Stimulated activated CD4-positive, alpha-beta T cell treated with anti-CD3 and anti-CD28 coated beads, Interleukin-1b, Interleukin-23, amount 100 ng/mL, for 24 hours (primary cell): ENCODE results near the gene SENP2.
"Not testable (repeated sequence)": the region's sequence is repeated elsewhere in the genome, so short reads cannot be mapped to it uniquely, and the experiment has no call there.

ENCODE experiments used
- DNase-seq, 4 experiments: peaks; one replicate each; pipeline ENCODE4 v3.0.0-alpha.2; 2020; ENCODE audit warnings: low read depth in 4 of 4, low spot score in 1 of 4

Gene SENP2

DNA sequence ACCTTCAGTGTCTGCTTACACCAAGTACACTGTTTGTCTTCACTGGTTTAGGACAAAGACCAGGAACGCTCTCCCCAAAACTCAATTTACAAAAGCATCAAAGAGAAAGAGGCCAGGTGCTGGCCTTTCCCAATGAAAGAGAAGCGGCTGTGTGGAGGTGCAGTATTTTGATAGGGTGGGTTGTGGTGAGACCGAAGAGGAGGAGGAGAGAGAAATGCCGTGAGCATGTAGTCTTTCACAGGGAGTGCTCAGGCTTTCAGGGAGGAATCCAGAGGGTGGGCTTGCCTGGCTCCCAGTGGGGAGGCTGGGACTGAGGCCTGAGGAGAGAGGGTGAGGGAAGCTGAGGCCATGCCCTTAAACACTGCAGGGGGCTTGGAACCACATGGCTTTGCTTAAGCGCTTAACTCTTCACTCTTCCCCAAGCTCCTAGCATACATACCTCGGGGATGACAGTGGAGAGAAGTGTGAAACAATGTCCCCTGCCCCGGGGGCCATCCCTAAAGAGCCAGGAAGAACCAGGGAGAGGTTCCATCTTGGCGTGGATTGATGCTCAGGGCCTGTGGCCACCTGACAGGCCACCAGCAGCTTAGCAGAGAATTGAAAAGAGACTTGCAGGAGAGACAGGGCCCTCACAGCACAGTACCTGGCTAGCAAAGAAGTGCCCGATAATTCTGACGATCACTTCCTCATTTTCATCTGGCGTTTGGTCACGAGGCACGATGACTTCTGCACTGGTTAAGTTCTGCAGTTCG, 60.5 kb downstream of the SENP2 start:
- DNase-seq = no peak

DNA sequence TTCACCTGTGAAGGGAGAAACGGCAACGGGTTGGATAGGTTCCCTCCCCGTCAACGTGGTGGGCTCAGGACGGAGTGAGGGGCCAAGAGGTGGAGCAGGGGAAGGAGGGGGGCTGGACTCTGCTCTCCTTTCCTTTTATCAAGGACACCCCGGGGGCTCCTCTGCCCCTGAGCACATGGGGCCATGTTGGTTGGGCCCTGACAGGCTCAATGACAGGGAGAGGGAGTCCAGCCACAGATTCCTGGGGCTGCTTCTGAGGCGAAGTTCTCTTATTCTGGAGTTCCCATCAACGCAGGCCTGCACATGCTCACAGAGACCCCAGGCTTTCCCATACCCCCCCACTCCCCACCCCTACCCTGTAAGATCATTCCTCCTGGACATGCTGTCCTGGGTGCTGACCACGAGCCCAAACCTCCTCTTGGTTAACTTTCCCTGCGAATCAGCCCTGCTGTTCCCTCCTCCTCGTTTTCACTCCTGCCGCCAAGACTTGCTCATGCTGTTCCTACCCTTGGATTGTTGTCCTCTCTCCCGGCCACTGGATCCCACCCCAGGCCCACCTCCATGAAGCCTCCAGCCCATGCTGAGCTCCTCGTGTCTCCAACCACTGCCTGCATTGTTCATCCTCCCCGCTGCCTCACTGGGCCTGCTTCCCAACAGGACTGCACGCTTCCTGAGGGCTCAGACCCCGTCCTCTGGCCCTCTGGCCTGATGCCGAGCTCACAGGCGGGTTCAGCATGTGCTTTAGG, 61.2 kb downstream of the SENP2 start:
- DNase-seq = no peak

GRCh38 chr3:185647880-185648210, 61.8 kb downstream of the SENP2 start:
- no peak for DNase-seq

GRCh38 chr3:185648396-185648795, 62.3 kb downstream of the SENP2 start:
- no peak for DNase-seq

DNA sequence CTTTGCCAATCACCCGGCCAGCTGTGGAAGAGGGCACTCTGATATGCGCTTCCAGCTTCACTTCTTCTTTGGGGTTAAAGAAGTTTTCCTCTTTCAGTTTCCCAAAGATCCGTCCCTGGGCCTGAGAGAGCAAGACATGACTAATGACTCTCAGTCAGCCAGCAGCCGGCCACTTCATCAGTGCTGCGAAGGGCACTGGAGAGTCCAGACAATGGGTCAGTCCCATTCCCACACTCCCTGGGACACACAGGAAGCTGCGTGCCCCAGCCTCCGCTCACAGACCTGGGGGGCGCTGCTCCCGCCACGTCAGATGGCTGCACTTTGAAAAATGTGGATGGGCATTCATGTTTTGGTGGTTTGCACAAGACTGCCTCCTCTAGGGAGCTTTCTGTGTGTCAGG, 63.3 kb downstream of the SENP2 start:
- DNase-seq = no peak

- DNase-seq = no peak
Measured at GRCh38 chr3:185651971-185652370, 65.9 kb downstream of the SENP2 start.

DNA sequence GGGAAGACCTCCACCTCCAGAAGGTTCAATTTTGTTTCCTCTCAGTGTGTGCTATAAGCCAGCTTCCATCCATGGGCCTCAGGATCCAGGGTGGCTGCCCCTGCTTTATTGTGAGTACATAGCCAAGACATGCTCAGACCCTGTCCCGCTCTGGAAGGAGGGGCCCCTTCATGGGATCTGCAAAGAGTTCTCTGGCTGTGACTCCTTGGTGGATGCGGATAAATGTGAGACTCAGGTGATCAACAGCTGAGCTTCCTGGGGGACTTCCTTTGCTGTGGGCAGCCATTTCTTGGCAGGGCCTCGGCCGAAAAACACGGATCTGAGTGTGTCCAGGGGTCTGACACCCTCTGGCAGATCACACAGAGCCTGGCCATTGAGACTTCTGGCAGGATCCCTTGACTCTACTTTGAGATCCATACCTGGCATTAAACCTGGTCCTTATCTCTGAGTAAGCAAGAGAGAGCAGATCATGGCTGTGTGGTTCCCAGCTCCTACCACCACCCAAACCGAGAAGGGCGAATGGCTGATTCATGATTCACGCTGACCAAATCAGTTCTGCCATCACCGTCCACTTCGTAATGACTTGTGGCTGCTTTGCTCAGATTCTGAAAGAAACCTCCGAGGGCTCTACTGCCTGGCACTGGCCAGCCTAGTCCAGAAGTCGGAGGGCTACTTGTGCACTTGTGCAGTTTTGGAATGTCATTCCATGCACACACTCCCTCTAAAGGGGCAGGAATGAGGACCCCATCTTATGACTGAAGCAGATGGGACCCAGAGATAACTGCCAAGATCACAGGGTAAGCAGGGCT, 68.1 kb downstream of the SENP2 start:
- no peak for DNase-seq

GRCh38 chr3:185654758-185655145, 68.7 kb downstream of the SENP2 start:
- no peak for DNase-seq

GRCh38 chr3:185655426-185656320, 69.6 kb downstream of the SENP2 start:
- no peak for DNase-seq

DNA sequence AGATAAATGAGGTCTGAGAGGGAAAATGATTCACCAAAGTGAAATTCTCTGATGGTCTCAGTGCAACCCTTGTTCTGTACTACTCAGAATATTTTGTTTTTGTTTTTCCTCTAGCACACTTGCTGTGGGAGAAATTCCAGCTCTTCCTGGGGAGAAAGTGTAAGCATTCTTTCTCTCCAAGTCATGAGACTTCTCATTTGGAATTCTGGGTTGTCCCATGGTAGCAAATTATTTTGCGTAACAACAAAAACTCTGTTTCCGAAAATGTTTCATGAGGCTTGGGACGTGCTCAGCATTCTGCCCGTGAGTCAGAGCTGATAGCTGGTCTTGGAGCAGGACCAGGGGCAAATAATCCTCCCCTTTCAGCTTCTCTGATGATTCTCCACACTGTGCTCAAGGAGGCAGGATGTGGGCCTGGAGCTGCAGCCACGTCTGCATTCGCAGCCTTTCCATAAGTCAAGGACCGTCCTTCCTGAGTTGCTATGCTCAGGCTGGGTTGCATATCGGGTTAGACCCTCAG, 70.3 kb downstream of the SENP2 start:
- no peak for DNase-seq

DNA sequence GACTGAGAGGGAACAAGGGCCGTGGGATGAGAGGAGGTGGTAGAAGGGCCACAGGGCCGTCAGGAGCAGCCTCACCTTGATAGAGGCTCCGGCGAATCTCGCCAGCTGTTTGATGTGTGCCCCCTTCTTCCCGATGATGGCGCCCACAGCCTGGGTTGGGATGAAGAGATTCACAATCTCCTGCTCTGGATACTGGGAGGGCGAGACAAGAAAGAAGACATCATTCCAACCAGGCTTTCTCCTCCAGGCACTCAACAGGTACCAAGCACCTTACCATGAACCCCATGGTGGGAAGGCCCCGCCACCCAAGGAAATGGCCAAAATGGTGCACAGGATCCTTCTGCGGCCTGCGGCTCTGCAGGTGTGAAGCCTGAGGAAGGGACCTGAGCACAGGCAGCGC, 71.1 kb downstream of the SENP2 start:
- no peak for DNase-seq

- DNase-seq = no peak
Measured at GRCh38 chr3:185657691-185658503, 71.8 kb downstream of the SENP2 start.

- no peak for DNase-seq
Measured at GRCh38 chr3:185658504-185658912, 72.4 kb downstream of the SENP2 start.

DNA sequence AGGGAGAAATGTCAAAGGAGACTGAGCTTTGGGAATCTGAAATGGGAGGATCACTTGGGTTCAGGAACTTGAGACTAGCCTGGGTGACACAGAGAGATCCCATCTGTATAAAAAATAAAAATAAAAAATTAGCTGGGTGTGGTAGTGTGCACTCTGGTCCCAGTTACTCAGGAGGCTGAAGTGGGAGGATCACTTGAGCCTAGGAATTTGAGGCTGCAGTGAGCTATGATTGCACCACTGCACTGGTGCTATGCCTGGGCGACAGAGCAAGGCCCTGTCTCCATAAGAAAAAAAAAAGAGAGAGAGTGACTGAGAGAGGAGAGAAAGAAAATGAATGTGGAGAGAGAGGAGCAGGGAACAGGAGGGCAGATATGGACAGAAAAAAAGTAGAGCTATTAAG, 72.8 kb downstream of the SENP2 start:
- no peak for DNase-seq

- peak; percentile 38 to 54 (median 42) for DNase-seq
Measured at GRCh38 chr3:185659942-185660921, 74.1 kb downstream of the SENP2 start.

GRCh38 chr3:185661296-185661695, 75.2 kb downstream of the SENP2 start:
- not testable (repeated sequence) for DNase-seq

GRCh38 chr3:185661772-185662171, 75.7 kb downstream of the SENP2 start:
- DNase-seq = no peak

GRCh38 chr3:185663929-185664328, 77.8 kb downstream of the SENP2 start:
- DNase-seq = no peak

GRCh38 chr3:185667574-185667973, 81.5 kb downstream of the SENP2 start:
- DNase-seq = no peak
